HUDEP-2 (cell line): ENCODE measurements around the gene CNOT1.
"Not testable (repeated sequence)": the region's sequence is repeated elsewhere in the genome, so short reads cannot be mapped to it uniquely, and the experiment has no call there.

Source experiments
- DNase-seq, 76 experiments: peaks; one replicate each; lab custom pipeline; 2025; ENCODE audit not compliant: unreplicated experiment in 76 of 76; lab: John Stamatoyannopoulos, UW

The CNOT1 gene

GRCh38 chr16:58639230-58639629, 9.6 kb upstream of the CNOT1 start:
- no peak for DNase-seq

- DNase-seq = peak in 4 of 76 experiments; percentile 6 to 38 (median 20)
Measured at GRCh38 chr16:58638148-58639036, 8.8 kb upstream of the CNOT1 start.

GRCh38 chr16:58637021-58637420, 7.4 kb upstream of the CNOT1 start:
- not testable (repeated sequence) for DNase-seq

DNA sequence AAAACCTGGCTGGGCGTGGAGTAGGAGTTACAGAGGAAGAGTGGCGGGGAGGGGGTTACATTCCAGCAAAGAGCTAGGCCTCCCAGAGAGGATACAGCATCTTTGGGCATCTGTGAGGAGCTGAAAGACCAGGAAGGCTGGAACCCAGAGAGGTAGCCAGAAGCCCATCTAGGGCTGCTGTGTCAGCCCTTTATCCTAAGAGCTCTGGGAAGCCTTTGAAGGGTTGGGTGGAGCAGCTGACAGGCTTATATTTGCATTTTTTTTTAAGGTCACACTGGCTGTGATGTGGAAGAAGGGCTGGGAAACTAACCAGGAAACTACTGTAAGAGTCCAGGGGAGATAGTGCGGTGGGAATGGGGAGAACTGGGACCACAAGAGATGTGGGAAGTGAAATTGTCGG, 6.8 kb upstream of the CNOT1 start:
- DNase-seq = no peak

GRCh38 chr16:58635502-58635901, 5.9 kb upstream of the CNOT1 start:
- no peak for DNase-seq

DNA sequence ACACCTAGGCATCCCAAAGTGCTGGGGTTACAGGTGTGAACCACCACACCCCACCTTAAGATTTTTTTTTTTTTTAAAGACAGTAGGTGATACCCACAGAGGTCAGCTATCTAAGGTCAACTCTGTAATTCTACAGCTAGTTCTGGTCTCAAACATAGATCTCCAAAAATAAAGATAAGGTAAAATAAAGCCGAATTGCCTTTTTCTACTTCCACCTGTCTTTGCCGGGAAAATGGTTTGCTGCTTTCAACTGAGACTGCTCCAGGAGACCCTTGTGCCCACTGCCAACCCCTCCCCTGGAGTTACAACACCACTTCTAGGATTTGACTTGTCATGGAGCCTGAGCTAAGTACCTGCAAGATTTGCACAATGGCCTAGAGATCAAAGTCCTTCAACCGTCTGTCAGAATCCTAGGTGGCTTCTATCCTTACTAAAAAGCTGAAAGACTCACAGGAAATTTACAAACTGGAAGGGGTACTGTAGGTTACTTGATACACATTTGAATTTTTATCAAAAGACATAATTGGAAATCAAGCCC, 4.7 kb upstream of the CNOT1 start:
- DNase-seq = no peak

- peak in 61 of 76 experiments; percentile 4 to 58 (median 29) for DNase-seq
Measured at GRCh38 chr16:58628845-58629732, 537 bp downstream of the CNOT1 start.

GRCh38 chr16:58624209-58624608, 5.4 kb downstream of the CNOT1 start:
- DNase-seq = no peak

DNA sequence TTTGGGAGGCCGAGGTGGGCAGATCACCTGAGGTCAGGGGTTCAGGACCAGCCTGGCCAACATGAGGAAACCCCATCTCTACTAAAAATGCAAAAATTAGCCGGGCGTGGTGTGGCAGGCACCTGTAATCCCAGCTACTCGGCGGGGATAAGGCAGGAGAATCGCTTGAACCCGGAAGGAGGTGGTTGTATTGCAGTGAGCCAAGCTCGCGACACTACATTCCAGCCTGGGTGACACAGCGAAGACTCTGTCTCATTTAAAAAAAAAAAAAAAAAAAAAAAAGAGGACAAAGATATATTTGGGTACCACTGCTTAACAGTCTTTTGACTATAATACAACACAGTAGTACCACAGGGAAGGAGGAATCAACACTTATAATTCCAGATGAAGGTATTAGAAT, 9.2 kb downstream of the CNOT1 start:
- no peak for DNase-seq

DNA sequence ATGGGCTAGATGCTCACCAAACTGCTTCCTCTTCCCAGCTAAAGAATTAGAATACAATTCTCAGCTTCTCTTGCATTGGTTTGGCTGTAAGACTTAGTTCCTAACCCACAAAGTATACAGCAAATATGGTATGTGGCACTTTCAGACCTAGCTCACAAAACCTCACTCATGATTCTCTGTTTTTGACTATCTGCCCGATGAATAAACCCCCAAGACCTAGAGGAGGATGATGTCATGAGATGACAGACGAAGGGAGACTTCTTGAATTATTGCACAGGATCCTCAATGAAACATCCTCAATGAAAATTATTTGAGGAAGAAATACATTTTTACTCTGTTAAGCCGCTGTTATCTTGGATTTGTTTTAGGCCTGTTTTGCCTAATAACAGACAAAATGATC, 14.3 kb downstream of the CNOT1 start:
- no peak for DNase-seq

GRCh38 chr16:58614860-58615259, 14.8 kb downstream of the CNOT1 start:
- no peak for DNase-seq

DNA sequence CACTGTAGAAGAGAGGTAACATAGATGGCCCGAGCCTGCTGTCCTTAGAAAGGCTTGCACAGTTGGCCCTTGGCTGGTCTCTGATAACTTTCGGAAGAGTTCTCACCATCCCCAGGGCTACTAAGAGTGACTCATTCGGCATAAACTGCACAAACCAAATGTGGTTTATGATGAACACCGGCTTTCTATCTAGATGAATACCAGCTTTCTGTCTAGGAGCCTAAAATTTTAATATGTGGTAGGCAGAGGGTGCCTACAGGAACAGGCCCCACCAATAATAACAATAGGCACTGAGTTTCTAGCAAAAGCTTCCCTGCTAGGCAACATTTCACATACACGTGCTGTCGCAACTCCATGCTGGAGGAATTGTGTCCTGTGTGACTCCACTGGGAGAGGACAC, 15.4 kb downstream of the CNOT1 start:
- DNase-seq = no peak

DNA sequence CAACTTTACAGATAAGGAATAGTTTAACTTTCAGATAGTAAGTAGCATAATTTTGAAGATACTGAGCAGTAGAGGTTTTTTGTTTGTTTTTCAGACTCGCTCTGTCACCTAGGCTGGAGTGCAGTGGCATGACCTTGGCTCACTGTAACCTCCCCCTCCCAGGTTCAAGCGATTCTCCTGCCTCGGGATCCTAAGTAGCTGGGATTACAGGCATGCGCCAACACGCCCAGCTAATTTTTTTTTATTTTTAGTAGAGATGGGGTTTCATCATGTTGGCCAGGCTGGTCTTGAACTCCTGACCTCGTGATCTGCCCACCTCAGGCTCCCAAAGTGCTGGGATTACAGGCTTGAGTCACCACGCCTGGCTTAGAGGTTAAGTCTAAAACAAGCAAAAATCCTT, 16.7 kb downstream of the CNOT1 start:
- not testable (repeated sequence) for DNase-seq

DNA sequence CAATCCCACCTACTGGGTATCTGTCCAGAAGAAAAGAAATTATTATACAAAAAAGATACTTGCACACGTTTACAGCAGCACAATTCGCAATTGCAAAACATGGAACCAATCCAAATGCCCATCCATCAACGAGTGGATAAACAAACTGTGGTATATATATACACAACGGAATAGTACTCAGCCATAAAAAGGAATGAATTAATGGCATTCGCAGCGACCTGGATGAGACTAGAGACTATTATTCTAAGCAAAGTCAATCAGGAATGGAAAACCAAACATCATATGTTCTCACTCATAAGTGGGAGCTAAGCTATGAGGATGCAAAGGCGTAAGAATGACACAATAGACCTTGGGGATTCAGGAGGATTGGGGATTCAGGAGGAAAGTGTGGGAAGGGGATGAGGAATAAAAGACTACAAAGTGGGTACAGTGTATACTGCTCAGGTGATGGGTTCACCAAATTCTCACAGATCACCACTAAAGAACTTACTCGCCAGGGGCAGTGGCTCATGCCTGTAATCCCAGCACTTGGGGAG, 21.0 kb downstream of the CNOT1 start:
- DNase-seq = no peak

- DNase-seq = no peak
Measured at GRCh38 chr16:58605562-58605961, 24.1 kb downstream of the CNOT1 start.

- no peak for DNase-seq
Measured at GRCh38 chr16:58591083-58591482, 38.5 kb downstream of the CNOT1 start.

- DNase-seq = no peak
Measured at GRCh38 chr16:58589326-58589905, 40.2 kb downstream of the CNOT1 start.

GRCh38 chr16:58588406-58588805, 41.2 kb downstream of the CNOT1 start:
- DNase-seq = no peak

GRCh38 chr16:58586340-58587030, 43.1 kb downstream of the CNOT1 start:
- DNase-seq = no peak

- no peak for DNase-seq
Measured at GRCh38 chr16:58584831-58585505, 44.7 kb downstream of the CNOT1 start.
